Activated naive CD8-positive, alpha-beta T cell treated with anti-CD3 and anti-CD28 coated beads, Interleukin-2, amount 50 U/mL, for 24 hours (primary cell): Measurements from ENCODE around the gene ACOT7.

ENCODE experiments used
- ATAC-seq: fragments of 150-1000 bp; cut with Tn5 transposase; one replicate; pipeline ENCODE4 v1.10.0; 2021
- DNase-seq: peaks from one replicate; pipeline ENCODE4 v3.0.0; 2021
- H3K27ac Mint-ChIP-seq: one replicate; pipeline ENCODE4 v1.8.0; 2021; ENCODE audit warnings: mild to moderate bottlenecking, mixed read lengths
- H3K27me3 Mint-ChIP-seq: one replicate; pipeline ENCODE4 v1.8.0; 2021; ENCODE audit warnings: mixed read lengths
- H3K36me3 Mint-ChIP-seq: one replicate; pipeline ENCODE4 v1.8.0; 2021; ENCODE audit warnings: low read depth, mixed read lengths
- H3K4me1 Mint-ChIP-seq: one replicate; pipeline ENCODE4 v1.8.0; 2021; ENCODE audit warnings: mixed read lengths
- H3K4me3 Mint-ChIP-seq: one replicate; pipeline ENCODE4 v1.8.0; 2021; ENCODE audit warnings: mild to moderate bottlenecking, moderate library complexity, mixed read lengths
- H3K9me3 Mint-ChIP-seq: one replicate; pipeline ENCODE4 v1.8.0; 2021; ENCODE audit warnings: mixed read lengths

The ACOT7 gene

GRCh38 chr1:6245086-6245868 lies 148.3 kb downstream of the ACOT7 start:
- ATAC-seq (peak; percentile 72), DNase-seq (peak; percentile 86)
- Mint-ChIP-seq H3K27ac (no peak overlapping the region), H3K4me3 (no peak overlapping the region), H3K4me1 (peaks cover 16% of the 10 kb centered on the region), H3K9me3 (no peaks in the 10 kb centered on the region), H3K36me3 (no peaks in the 10 kb centered on the region), H3K27me3 (peaks cover 69% of the 10 kb centered on the region)

- Mint-ChIP-seq H3K27ac (no peak overlapping the region), H3K4me1 (peaks cover 16% of the 10 kb centered on the region), H3K36me3 (no peaks in the 10 kb centered on the region), H3K27me3 (peaks cover 72% of the 10 kb centered on the region), H3K9me3 (no peaks in the 10 kb centered on the region), H3K4me3 (no peak overlapping the region)
- ATAC-seq (no peak), DNase-seq (no peak)
Observed at GRCh38 chr1:6244401-6245049, 149.0 kb downstream of the ACOT7 start.

GRCh38 chr1:6243993-6244392 lies 149.6 kb downstream of the ACOT7 start, which contains the start of gene HES3:
HES3 (plus strand) TSS chr1:6244179; CDS start chr1:6244366, 187 bp downstream.
- no peaks in the 10 kb centered on the region for H3K36me3 Mint-ChIP-seq
- no peak for DNase-seq
- H3K27ac Mint-ChIP-seq, result no peak within 1 kb of the TSS
- peaks cover 16% of the 10 kb centered on the region for H3K4me1 Mint-ChIP-seq
- peaks cover 77% of the 10 kb centered on the region for H3K27me3 Mint-ChIP-seq
- H3K4me3 Mint-ChIP-seq, result no peak within 1 kb of the TSS
- H3K9me3 Mint-ChIP-seq, result no peaks in the 10 kb centered on the region
- no peak for ATAC-seq

- ATAC-seq, result no peak
- H3K4me3 Mint-ChIP-seq, result no peak overlapping the region
- no peak for DNase-seq
Observed at GRCh38 chr1:6243053-6243834, 150.3 kb downstream of the ACOT7 start.

GRCh38 chr1:6241887-6242740 lies 151.5 kb downstream of the ACOT7 start:
- H3K4me3 Mint-ChIP-seq, result no peak overlapping the region
- H3K27ac Mint-ChIP-seq, result no peak overlapping the region
- peaks cover 16% of the 10 kb centered on the region for H3K4me1 Mint-ChIP-seq
- H3K36me3 Mint-ChIP-seq, result no peaks in the 10 kb centered on the region
- H3K9me3 Mint-ChIP-seq, result no peaks in the 10 kb centered on the region
- ATAC-seq (no peak), DNase-seq (no peak)
- peaks cover 71% of the 10 kb centered on the region for H3K27me3 Mint-ChIP-seq

More at GRCh38 chr1:6243053-6243834, 150.3 kb downstream of the ACOT7 start:
- Mint-ChIP-seq H3K9me3 (no peaks in the 10 kb centered on the region), H3K4me1 (peaks cover 16% of the 10 kb centered on the region), H3K27ac (no peak overlapping the region), H3K36me3 (no peaks in the 10 kb centered on the region), H3K27me3 (peaks cover 77% of the 10 kb centered on the region)

- DNase-seq, result no peak
- H3K9me3 Mint-ChIP-seq, result no peaks in the 10 kb centered on the region
- no peak overlapping the region for H3K4me3 Mint-ChIP-seq
- no peak overlapping the region for H3K27ac Mint-ChIP-seq
- H3K4me1 Mint-ChIP-seq, result peaks cover 10% of the 10 kb centered on the region
- ATAC-seq, result no peak
- peaks cover 64% of the 10 kb centered on the region for H3K27me3 Mint-ChIP-seq
- H3K36me3 Mint-ChIP-seq, result no peaks in the 10 kb centered on the region
Observed at GRCh38 chr1:6241107-6241886, 152.3 kb downstream of the ACOT7 start.

- Mint-ChIP-seq H3K4me1 (peaks cover 9% of the 10 kb centered on the region), H3K36me3 (no peaks in the 10 kb centered on the region), H3K4me3 (no peak overlapping the region), H3K27me3 (peaks cover 60% of the 10 kb centered on the region), H3K27ac (no peak overlapping the region), H3K9me3 (no peaks in the 10 kb centered on the region)
- ATAC-seq (no peak), DNase-seq (no peak)
Observed at GRCh38 chr1:6239950-6240768, 153.4 kb downstream of the ACOT7 start.

- no peak for ATAC-seq
- H3K27ac Mint-ChIP-seq, result no peak overlapping the region
- no peaks in the 10 kb centered on the region for H3K9me3 Mint-ChIP-seq
- no peak overlapping the region for H3K4me3 Mint-ChIP-seq
- peaks cover 54% of the 10 kb centered on the region for H3K27me3 Mint-ChIP-seq
- H3K4me1 Mint-ChIP-seq, result peaks cover 16% of the 10 kb centered on the region
- DNase-seq, result no peak
- peaks cover 4% of the 10 kb centered on the region for H3K36me3 Mint-ChIP-seq
Observed at GRCh38 chr1:6239213-6239752, 154.3 kb downstream of the ACOT7 start.

GRCh38 chr1:6237093-6237492 lies 156.5 kb downstream of the ACOT7 start:
- ATAC-seq, result no peak

GRCh38 chr1:6235296-6235677 lies 158.3 kb downstream of the ACOT7 start:
- no peaks in the 10 kb centered on the region for H3K9me3 Mint-ChIP-seq
- H3K4me1 Mint-ChIP-seq, result peaks cover 17% of the 10 kb centered on the region

More at GRCh38 chr1:6237093-6237492, 156.5 kb downstream of the ACOT7 start:
- Mint-ChIP-seq H3K9me3 (no peaks in the 10 kb centered on the region), H3K27me3 (peaks cover 38% of the 10 kb centered on the region), H3K4me3 (peak overlapping the region; percentile 6), H3K36me3 (peaks cover 18% of the 10 kb centered on the region), H3K4me1 (peaks cover 23% of the 10 kb centered on the region), H3K27ac (no peak overlapping the region)
- no peak for DNase-seq

GRCh38 chr1:6234502-6235295 lies 158.9 kb downstream of the ACOT7 start:
- ATAC-seq (no peak), DNase-seq (no peak)
- H3K27ac Mint-ChIP-seq, result peak overlapping the region; percentile 85
- peaks cover 16% of the 10 kb centered on the region for H3K27me3 Mint-ChIP-seq
- peaks cover 17% of the 10 kb centered on the region for H3K4me1 Mint-ChIP-seq
- peak overlapping the region; percentile 87 for H3K4me3 Mint-ChIP-seq
- H3K36me3 Mint-ChIP-seq, result peaks cover 32% of the 10 kb centered on the region
- H3K9me3 Mint-ChIP-seq, result no peaks in the 10 kb centered on the region

More at GRCh38 chr1:6235296-6235677, 158.3 kb downstream of the ACOT7 start:
- H3K36me3 Mint-ChIP-seq, result peaks cover 28% of the 10 kb centered on the region
- peak overlapping the region; percentile 87 for H3K4me3 Mint-ChIP-seq
- peak; percentile 9 for ATAC-seq
- DNase-seq, result no peak
- H3K27me3 Mint-ChIP-seq, result peaks cover 22% of the 10 kb centered on the region
- H3K27ac Mint-ChIP-seq, result peak overlapping the region; percentile 85

- DNase-seq (no peak), ATAC-seq (no peak)
- no peaks in the 10 kb centered on the region for H3K9me3 Mint-ChIP-seq
- H3K4me1 Mint-ChIP-seq, result peaks cover 17% of the 10 kb centered on the region
- no peak overlapping the region for H3K27ac Mint-ChIP-seq
- no peak overlapping the region for H3K4me3 Mint-ChIP-seq
- peaks cover 32% of the 10 kb centered on the region for H3K36me3 Mint-ChIP-seq
- H3K27me3 Mint-ChIP-seq, result peaks cover 3% of the 10 kb centered on the region
Observed at GRCh38 chr1:6233376-6233775, 160.2 kb downstream of the ACOT7 start.
